PC-3 (cell line): ENCODE measurements around the gene RBM20. TPM values are rescaled to one million over a fixed set of nuclear protein-coding genes. Genes with fewer than 3 reads are reported as not detected.

ENCODE experiments used
- ATAC-seq: fragments of 200-7000 bp; cut with Tn5 transposase; 2 replicates; pipeline ENCODE4 v1.9.1; 2020; ENCODE audit warnings: mild to moderate bottlenecking, moderate library complexity
- BruUV-seq: library from RNA; stranded (reverse); fragments of 400-500 nt; replicated peaks from 2 replicates; lab custom pipeline; 2021; lab: Mats Ljungman, UMichigan
- CTCF ChIA-PET: fragments of 300-600 bp; sonication (Branson Sonifier 250); formaldehyde crosslinking; loops from one replicate; lab custom pipeline; 2022; ENCODE audit warnings: antibody characterized with exemption; lab: Charles Lee
- POLR2A ChIA-PET: fragments of 300-600 bp; sonication (Branson Sonifier 250); formaldehyde crosslinking; loops from one replicate; lab custom pipeline; 2022; ENCODE audit warnings: antibody characterized with exemption; ENCODE audit not compliant: unreplicated experiment; lab: Charles Lee
- DNase-seq: peaks from one replicate; pipeline ENCODE4 v3.0.0-alpha.2; 2015
- H2AFZ ChIP-seq: fragments of 300-600 bp; sonication (generic); 2 replicates; pipeline ENCODE4 v1.6.0; 2016; ENCODE audit warnings: antibody characterized with exemption, low read length
- H3F3A ChIP-seq: fragments of 300-600 bp; sonication (generic); one replicate; pipeline ENCODE4 v1.6.0; 2017; ENCODE audit warnings: antibody characterized with exemption, low read length, control low read depth, mild to moderate bottlenecking; ENCODE audit not compliant: unreplicated experiment
- H3K27ac ChIP-seq: fragments of 300-600 bp; sonication (generic); 2 replicates; pipeline ENCODE4 v1.5.1; 2016; ENCODE audit warnings: mild to moderate bottlenecking, low read length
- H3K27me3 ChIP-seq: fragments of 300-600 bp; sonication (generic); 2 replicates; pipeline ENCODE4 v1.6.1; 2016; ENCODE audit warnings: low read length, mixed read lengths
- H3K36me3 ChIP-seq: fragments of 300-600 bp; sonication (generic); 2 replicates; pipeline ENCODE4 v1.6.1; 2016; ENCODE audit warnings: low read depth, mixed run types, low read length, mixed read lengths
- H3K4me1 ChIP-seq: fragments of 300-600 bp; sonication (generic); 2 replicates; pipeline ENCODE4 v1.5.1; 2016; ENCODE audit warnings: low read length; ENCODE audit not compliant: insufficient read depth
- H3K4me2 ChIP-seq: fragments of 300-600 bp; sonication (generic); 2 replicates; pipeline ENCODE4 v1.6.0; 2016; ENCODE audit warnings: low read length
- H3K4me3 ChIP-seq: fragments of 300-600 bp; sonication (generic); 2 replicates; pipeline ENCODE4 v1.5.1; 2016; ENCODE audit warnings: mild to moderate bottlenecking, low read length, mixed read lengths
- H3K79me2 ChIP-seq: fragments of 300-600 bp; sonication (generic); 2 replicates; pipeline ENCODE4 v1.6.1; 2017; ENCODE audit warnings: low read length, mixed read lengths
- H3K9ac ChIP-seq: fragments of 300-600 bp; sonication (generic); 2 replicates; pipeline ENCODE4 v1.6.0; 2016; ENCODE audit warnings: mild to moderate bottlenecking, low read length
- H3K9me2 ChIP-seq: fragments of 300-600 bp; sonication (generic); replicated peaks from 2 replicates; pipeline ENCODE4 v1.6.1; 2016; ENCODE audit warnings: mixed run types, low read length, mixed read lengths
- H3K9me3 ChIP-seq: fragments of 300-600 bp; sonication (generic); 2 replicates; pipeline ENCODE4 v1.6.1; 2016; ENCODE audit warnings: low read length, mixed read lengths
- H4K20me1 ChIP-seq: fragments of 300-600 bp; sonication (generic); 2 replicates; pipeline ENCODE4 v1.6.1; 2016; ENCODE audit warnings: low read length, mixed read lengths
- EZH2 ChIP-seq: fragments of 300-600 bp; sonication (generic); IDR thresholded peaks from one replicate; pipeline ENCODE4 v1.6.1; 2017; ENCODE audit warnings: antibody characterized with exemption, mild to moderate bottlenecking, low read length; ENCODE audit not compliant: unreplicated experiment
- EZH2phosphoT487 ChIP-seq: fragments of 300-600 bp; sonication (generic); IDR thresholded peaks from 2 replicates; pipeline ENCODE4 v1.6.1; 2018; ENCODE audit warnings: mild to moderate bottlenecking, antibody characterized with exemption, low read length, borderline replicate concordance
- intact Hi-C: fragments of 100-400 bp; cut with micrococcal nuclease; formaldehyde crosslinking; loops from 2 replicates; pipeline ENCODE4 v1.9.0; 2023
- total RNA-seq: library from RNA; depleted of rRNA; stranded (reverse); fragments of >200 nt; gene quantifications from 2 replicates; pipeline ENCODE4 v1.2.3, GENCODE V29; 2014
- TF ChIP-seq, protein P1 (sequence below): fragments of 300-600 bp; sonication (generic); conservative IDR thresholded peaks from 2 replicates; pipeline ENCODE4 v1.5.1; 2017; ENCODE audit warnings: antibody characterized with exemption, low read depth, mild to moderate bottlenecking, low read length

RBM20 gene
- total RNA-seq, 1 experiment from 2014 or later = 0.40 TPM

DNA sequence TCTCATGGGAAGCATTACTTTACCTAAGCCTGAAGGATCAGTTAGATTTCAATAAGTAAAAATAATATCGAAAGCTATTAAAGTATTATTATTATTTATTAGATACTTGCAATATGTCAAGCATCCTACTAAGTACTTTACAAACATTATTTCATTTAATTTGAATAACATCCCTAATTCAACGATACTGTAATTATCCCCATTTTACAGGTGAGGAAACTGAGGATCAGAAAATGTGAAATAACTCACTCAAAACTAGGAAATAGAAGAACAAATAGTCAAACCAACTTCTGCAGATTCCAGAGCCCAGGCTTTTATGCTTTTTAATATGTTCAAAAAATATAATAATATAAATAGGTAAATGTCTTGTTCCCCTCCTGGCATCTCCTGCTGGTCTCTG lies 217.3 kb downstream of the RBM20 start:
- Histone ChIP-seq H3K9me3 (no peaks in the 10 kb centered on the region), H3F3A (no peaks in the 10 kb centered on the region), H3K79me2 (no peaks in the 10 kb centered on the region), H3K9ac (no peak overlapping the region), H2AFZ (no peak overlapping the region), H3K4me3 (no peak overlapping the region), H3K9me2 (no peaks in the 10 kb centered on the region), H4K20me1 (no peaks in the 10 kb centered on the region), H3K36me3 (no peaks in the 10 kb centered on the region), H3K27me3 (no peaks in the 10 kb centered on the region), H3K4me2 (no peak overlapping the region), H3K27ac (no peak overlapping the region), H3K4me1 (peaks cover 19% of the 10 kb centered on the region)
- POLR2A ChIA-PET = no interaction called here
- intact Hi-C loops = no loop called here
- TF ChIP-seq EZH2 (no peak), EZH2phosphoT487 (no peak)
- TF ChIP-seq, protein P1, sequence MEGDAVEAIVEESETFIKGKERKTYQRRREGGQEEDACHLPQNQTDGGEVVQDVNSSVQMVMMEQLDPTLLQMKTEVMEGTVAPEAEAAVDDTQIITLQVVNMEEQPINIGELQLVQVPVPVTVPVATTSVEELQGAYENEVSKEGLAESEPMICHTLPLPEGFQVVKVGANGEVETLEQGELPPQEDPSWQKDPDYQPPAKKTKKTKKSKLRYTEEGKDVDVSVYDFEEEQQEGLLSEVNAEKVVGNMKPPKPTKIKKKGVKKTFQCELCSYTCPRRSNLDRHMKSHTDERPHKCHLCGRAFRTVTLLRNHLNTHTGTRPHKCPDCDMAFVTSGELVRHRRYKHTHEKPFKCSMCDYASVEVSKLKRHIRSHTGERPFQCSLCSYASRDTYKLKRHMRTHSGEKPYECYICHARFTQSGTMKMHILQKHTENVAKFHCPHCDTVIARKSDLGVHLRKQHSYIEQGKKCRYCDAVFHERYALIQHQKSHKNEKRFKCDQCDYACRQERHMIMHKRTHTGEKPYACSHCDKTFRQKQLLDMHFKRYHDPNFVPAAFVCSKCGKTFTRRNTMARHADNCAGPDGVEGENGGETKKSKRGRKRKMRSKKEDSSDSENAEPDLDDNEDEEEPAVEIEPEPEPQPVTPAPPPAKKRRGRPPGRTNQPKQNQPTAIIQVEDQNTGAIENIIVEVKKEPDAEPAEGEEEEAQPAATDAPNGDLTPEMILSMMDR = no peak
- no TSS peak for BruUV-seq
- ATAC-seq (no peak), DNase-seq (no peak)
- CTCF ChIA-PET = no interaction called here

DNA sequence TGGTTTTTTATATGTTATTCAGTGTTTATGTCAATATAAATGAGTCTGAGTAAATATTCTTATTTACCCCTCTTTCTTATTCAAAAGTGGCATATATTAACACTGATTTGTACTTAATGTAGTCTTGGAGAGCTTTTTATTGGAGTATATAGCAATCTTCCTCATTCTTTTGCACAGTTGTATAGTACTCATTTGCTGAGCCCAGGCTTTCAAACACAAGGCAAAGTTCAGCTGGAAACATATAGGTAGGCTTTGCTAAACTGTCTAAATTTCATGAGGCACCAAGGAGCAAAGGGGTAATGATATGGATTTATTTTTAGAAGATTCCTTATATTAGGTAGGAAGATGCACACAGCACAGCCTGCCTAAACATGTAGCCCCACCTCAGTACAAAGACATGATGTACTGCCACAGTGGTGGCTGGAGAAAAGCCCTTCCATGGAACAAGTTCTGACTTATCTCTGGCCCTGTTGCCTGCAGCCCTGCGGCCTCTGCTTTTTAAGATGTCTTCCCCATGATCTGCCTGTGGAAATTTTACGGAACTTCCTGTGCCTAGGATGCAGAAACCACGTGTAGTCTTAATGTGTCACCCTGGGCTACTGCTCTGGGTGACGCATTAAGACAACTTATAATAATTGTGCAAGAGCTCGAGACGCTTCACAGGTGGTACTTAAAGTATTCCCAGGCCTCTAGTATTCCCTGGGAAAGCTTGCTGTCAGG lies 218.0 kb downstream of the RBM20 start:
- Histone ChIP-seq H4K20me1 (no peaks in the 10 kb centered on the region), H3K79me2 (no peaks in the 10 kb centered on the region), H3K4me3 (no peak overlapping the region), H3K9ac (no peak overlapping the region), H3K36me3 (no peaks in the 10 kb centered on the region), H3F3A (no peaks in the 10 kb centered on the region), H3K27ac (no peak overlapping the region), H3K4me1 (peaks cover 20% of the 10 kb centered on the region), H3K9me3 (no peaks in the 10 kb centered on the region), H3K4me2 (no peak overlapping the region), H2AFZ (no peak overlapping the region), H3K9me2 (no peaks in the 10 kb centered on the region), H3K27me3 (no peaks in the 10 kb centered on the region)
- no TSS peak for BruUV-seq
- DNase-seq = no peak
- ChIA-PET POLR2A (no interaction called here), CTCF (no interaction called here)
- no peak for ATAC-seq
- TF ChIP-seq, protein P1 = no peak
- TF ChIP-seq EZH2 (no peak), EZH2phosphoT487 (no peak)
- intact Hi-C loops = no loop called here

DNA sequence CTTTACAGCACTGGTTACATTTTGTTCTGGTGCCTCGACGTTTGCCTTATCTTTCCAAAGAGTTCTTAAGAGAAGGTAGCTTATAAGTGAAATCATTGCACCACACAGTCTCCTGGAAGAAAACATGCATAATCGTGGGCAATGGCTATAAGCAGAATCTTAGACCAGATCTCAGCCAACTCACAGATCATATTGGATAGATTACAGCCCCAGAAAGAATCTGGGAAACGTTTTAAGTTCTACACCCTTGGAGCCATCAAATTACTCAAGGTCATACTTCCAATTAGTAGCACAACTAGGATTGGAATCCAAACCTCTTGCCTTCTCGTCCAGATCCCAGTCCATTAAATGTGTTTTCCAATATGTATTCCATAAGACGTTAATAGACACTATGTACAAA lies 218.8 kb downstream of the RBM20 start:
- H4K20me1 ChIP-seq = no peaks in the 10 kb centered on the region
- H3K27ac ChIP-seq = no peak overlapping the region
- ATAC-seq (no peak), DNase-seq (no peak)
- no peak overlapping the region for H3K9ac ChIP-seq
- BruUV-seq = no TSS peak
- CTCF ChIA-PET = no interaction called here
- H3K36me3 ChIP-seq = no peaks in the 10 kb centered on the region
- no peaks in the 10 kb centered on the region for H3F3A ChIP-seq
- H3K27me3 ChIP-seq = no peaks in the 10 kb centered on the region
- no peaks in the 10 kb centered on the region for H3K9me3 ChIP-seq
- H3K9me2 ChIP-seq = no peaks in the 10 kb centered on the region
- H2AFZ ChIP-seq = no peak overlapping the region
- H3K4me3 ChIP-seq = no peak overlapping the region
- H3K4me2 ChIP-seq = no peak overlapping the region
- intact Hi-C loops = no loop called here
- POLR2A ChIA-PET = no interaction called here
- H3K4me1 ChIP-seq = peaks cover 20% of the 10 kb centered on the region
- H3K79me2 ChIP-seq = no peaks in the 10 kb centered on the region
- no peak for TF ChIP-seq EZH2
- TF ChIP-seq EZH2phosphoT487 = no peak
- TF ChIP-seq, protein P1 = no peak
